ENCODE measurements around the gene IQCE.
A peak's percentile ranks its signal among the peaks of the same experiment; 100 is the strongest.

The IQCE gene

DNA sequence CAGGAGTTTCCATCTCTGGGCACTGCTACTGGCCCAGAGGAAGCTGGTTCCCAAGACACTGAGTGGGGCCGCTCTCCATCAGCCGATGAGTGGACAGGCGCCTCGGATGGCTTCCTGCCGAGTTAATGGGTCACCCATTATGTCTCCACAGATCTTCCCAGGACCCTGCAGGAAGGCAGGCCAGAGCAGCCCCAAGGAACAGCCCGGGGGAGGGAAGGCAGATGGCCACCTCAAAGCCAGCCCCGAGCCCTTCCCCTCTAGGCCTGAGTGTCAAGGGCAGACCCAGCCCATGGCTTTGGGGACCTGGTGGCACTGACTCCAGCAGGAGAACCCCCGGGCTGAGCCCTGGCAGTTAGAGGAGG is 42.6 kb upstream of the IQCE start:
- DNase-seq (ENCODE audit: low read depth in 1 of 2, low spot score in 1 of 2): no peak
- TF ChIP-seq JUND (IDR thresholded peaks at IDR 0.05; ENCODE audit: low read depth): no peak
- in situ Hi-C loops (cut with HindIII; ENCODE audit: low pct_unique_long_range_greater_than_20kb, low sequenced_read_pairs): no loop called here

DNA sequence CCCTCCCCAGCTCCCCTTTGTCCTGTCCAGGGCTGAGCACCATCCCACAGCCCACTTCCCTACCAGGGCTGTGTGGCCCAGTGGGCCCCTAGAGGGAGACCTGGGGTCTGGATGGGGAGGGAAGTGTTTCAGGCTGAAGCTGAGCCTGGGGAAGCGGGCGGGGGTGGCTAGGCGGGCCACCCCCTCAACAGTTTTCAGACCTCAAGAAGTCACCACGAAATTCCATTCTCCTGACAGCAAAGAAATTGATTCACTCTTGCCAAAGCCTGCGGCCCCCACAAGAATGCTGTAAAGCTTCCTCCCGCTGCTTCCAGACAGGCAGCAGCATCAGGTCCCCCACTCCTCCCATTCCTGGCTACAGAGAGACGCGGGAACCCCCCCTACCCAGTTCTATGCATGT is 41.8 kb upstream of the IQCE start:
- in situ Hi-C loops (cut with HindIII; ENCODE audit: low pct_unique_long_range_greater_than_20kb, low sequenced_read_pairs): no loop called here
- no peak for TF ChIP-seq JUND (IDR thresholded peaks at IDR 0.05; ENCODE audit: low read depth)
- no peak for DNase-seq (ENCODE audit: low read depth in 1 of 2, low spot score in 1 of 2)

DNA sequence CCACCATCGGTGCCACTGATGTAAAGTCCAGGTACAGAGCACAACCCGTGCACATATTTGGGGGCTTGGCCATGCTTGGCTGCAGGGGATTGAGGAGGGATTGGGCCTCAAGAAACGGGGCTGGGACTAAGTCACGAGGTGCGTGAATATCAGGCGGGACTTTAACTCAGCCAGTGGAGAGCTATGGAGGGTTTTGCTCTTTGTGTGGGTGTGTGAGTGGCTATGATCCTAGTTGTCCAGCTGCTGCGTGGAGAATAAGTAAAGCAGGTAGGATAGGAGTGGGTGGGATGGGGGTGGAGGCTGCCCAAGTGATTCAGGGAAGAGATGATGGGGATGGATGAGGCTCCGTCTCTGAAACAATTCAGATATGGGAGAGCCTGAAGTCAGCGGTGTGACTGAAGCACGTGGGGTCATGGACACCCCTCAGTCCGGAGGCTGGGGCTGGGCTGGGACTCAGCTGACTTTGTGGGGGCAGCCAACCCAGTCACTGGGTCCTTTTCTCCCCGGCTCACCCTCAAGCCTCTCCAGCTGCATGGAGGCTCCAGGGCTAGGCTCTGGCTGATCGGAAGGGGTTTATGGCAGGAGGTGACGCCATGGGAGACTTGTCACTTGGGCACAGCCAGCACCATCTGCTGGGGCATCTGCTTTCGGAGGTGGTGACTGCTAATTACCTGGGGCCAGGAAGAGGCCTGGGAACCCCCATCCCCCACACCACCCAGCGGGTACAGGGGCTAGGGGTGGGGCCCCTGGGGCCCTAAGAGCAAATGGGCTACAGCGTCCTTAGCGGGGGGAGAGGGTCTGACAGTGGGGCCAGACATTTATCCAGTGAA is 40.9 kb upstream of the IQCE start:
- no peak for DNase-seq (ENCODE audit: low read depth in 1 of 2, low spot score in 1 of 2)
- TF ChIP-seq JUND (IDR thresholded peaks at IDR 0.05; ENCODE audit: low read depth): no peak
- in situ Hi-C loops (cut with HindIII; ENCODE audit: low pct_unique_long_range_greater_than_20kb, low sequenced_read_pairs): no loop called here

GRCh38 chr7:2518737-2519118 is 40.1 kb upstream of the IQCE start:
- no peak for DNase-seq (ENCODE audit: low read depth in 1 of 2, low spot score in 1 of 2)
- in situ Hi-C loops (cut with HindIII; ENCODE audit: low pct_unique_long_range_greater_than_20kb, low sequenced_read_pairs): no loop called here
- no peak for TF ChIP-seq JUND (IDR thresholded peaks at IDR 0.05; ENCODE audit: low read depth)

DNA sequence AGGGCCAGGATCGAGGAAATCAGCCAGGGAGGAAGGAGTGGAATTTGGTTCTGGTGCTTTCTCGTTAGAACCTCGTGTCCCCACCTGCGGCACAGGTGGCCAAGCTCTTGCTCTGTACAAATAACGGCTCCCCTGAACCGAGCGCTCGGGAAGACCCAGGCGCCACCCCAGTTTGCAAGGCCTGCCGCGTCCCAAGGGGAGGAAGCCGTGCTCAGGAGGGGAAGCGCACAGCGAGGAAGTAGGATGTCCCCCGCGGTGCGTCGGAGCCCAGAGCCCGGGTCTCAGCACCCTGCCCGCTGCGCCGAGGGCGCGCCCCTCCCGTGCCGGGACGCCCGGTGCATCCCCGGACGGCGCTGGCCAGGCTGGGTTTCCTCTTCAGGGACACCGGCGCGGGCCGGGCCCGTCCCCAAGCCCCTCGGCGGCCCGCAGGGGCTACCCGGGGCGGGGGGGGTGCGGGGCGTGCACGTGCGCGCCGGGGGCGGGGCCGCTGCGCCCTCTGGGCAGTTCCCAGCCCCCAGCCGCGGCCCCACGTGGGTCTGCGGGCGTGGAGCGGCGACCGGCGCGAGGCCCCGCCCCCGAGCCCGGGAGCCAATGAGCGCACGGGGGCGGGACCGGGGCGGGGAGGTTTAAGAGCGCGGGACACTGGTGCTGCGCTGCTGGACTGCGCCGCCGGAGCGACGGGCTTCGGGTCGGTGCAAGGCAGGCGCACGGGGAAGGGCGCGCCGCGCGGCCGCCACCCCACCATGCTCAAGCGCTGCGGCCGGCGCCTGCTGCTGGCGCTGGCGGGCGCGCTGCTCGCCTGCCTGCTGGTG is 39.5 kb upstream of the IQCE start, which contains the start of gene LFNG:
Gene LFNG (plus strand): TSS at position 656 of the 812 bp plus-strand sequence. CDS start 88 bp downstream, at position 744.
- TF ChIP-seq JUND (IDR thresholded peaks at IDR 0.05; ENCODE audit: low read depth): no peak
- in situ Hi-C loops (cut with HindIII; ENCODE audit: low pct_unique_long_range_greater_than_20kb, low sequenced_read_pairs): no loop called here
- peak; percentile 96 to 99 for DNase-seq (ENCODE audit: low read depth in 1 of 2, low spot score in 1 of 2)

DNA sequence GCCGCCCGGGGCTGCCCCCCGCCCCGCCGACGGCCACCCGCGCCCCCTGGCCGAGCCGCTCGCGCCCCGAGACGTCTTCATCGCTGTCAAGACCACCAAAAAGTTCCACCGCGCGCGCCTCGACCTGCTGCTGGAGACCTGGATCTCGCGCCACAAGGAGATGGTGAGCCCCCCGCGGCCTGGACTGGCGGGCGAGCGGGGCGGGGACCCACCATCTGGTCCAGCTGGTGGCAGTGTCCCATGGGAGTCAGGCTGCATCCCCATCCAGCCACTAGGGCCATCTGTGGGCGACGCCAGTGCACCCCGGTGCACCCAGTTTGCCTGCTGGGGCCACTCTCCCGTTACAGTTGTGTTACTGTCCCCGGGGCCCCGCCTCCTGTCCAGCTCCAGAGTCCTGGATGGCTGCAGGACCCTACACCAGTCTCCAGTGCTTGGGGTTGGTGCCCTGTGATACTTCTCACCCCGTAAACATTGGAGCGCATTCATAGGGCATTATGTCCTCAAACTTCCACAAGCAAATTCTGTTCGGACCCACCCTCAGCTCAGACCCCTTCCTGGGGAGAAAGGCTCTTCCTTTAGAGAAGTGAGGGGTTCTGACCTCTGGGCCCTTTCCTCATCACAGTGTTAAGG is 38.5 kb upstream of the IQCE start:
- DNase-seq (ENCODE audit: low read depth in 1 of 2, low spot score in 1 of 2): peak; percentile 54 to 79
- no peak for TF ChIP-seq JUND (IDR thresholded peaks at IDR 0.05; ENCODE audit: low read depth)
- in situ Hi-C loops (cut with HindIII; ENCODE audit: low pct_unique_long_range_greater_than_20kb, low sequenced_read_pairs): no loop called here

DNA sequence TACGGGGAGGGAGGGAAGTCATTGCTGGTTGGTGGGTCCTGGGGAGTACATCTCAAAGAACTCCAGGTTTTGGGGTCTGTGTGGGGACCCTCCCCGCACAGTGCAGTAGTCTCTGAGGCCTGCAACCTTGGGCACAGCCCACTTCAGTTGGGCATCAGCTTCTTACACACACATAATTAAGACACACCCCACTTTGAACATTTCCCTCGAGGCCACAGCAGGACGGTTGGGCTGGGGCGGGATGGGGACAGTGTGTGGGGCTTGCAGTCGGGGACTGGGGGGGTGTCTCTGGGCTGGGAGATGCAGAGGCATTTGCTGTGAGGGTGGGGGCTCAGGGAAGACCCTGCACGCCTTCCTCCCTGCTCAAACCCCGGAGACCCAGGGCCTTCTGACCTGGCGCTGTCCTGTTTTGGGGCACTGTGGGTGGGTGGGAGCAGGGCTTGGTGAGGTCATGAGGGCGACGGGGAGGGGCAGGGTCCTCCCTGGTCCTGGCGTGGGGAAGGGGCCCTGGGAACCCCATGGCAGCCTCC is 38.0 kb upstream of the IQCE start:
- TF ChIP-seq JUND (IDR thresholded peaks at IDR 0.05; ENCODE audit: low read depth): no peak
- DNase-seq (ENCODE audit: low read depth in 1 of 2, low spot score in 1 of 2): no peak
- in situ Hi-C loops (cut with HindIII; ENCODE audit: low pct_unique_long_range_greater_than_20kb, low sequenced_read_pairs): no loop called here

- no peak for TF ChIP-seq JUND (IDR thresholded peaks at IDR 0.05; ENCODE audit: low read depth)
- in situ Hi-C loops (cut with HindIII; ENCODE audit: low pct_unique_long_range_greater_than_20kb, low sequenced_read_pairs): no loop called here
- no peak for DNase-seq (ENCODE audit: low read depth in 1 of 2, low spot score in 1 of 2)
Measured at GRCh38 chr7:2521341-2521745, 37.4 kb upstream of the IQCE start.

- in situ Hi-C loops (cut with HindIII; ENCODE audit: low pct_unique_long_range_greater_than_20kb, low sequenced_read_pairs): no loop called here
- no peak for DNase-seq (ENCODE audit: low read depth in 1 of 2, low spot score in 1 of 2)
- no peak for TF ChIP-seq JUND (IDR thresholded peaks at IDR 0.05; ENCODE audit: low read depth)
Measured at GRCh38 chr7:2521952-2522591, 36.7 kb upstream of the IQCE start.

GRCh38 chr7:2522780-2523433 is 35.9 kb upstream of the IQCE start:
- TF ChIP-seq JUND (IDR thresholded peaks at IDR 0.05; ENCODE audit: low read depth): no peak
- peak in 1 of 2 experiments; percentile 77 for DNase-seq (ENCODE audit: low read depth in 1 of 2, low spot score in 1 of 2)
- in situ Hi-C loops (cut with HindIII; ENCODE audit: low pct_unique_long_range_greater_than_20kb, low sequenced_read_pairs): no loop called here

GRCh38 chr7:2523461-2523936 is 35.3 kb upstream of the IQCE start:
- peak; percentile 49 to 68 for DNase-seq (ENCODE audit: low read depth in 1 of 2, low spot score in 1 of 2)
- TF ChIP-seq JUND (IDR thresholded peaks at IDR 0.05; ENCODE audit: low read depth): no peak
- in situ Hi-C loops (cut with HindIII; ENCODE audit: low pct_unique_long_range_greater_than_20kb, low sequenced_read_pairs): no loop called here
